ENCODE results near the gene DPP10.

DNA sequence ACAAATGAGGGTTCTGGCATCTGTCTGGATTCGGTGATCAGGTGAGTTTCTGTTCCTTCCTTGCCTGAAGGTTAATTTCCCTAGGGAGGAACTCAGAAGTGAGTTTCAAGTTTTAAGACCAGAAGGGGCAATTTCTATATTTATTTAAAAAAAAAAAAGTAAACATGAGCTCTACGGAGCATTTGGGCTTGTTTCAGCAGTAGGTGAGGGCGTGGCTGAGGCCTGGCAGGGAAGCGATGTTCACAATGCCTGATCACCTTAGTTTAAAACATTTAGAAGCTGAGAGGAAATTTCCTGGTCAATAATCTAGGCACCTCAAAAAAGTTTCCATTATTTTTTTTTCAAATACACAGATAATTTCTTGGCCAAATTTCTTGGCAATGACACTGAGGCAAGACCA is 629.1 kb downstream of the DPP10 start:
- TF ChIP-seq, protein P1, sequence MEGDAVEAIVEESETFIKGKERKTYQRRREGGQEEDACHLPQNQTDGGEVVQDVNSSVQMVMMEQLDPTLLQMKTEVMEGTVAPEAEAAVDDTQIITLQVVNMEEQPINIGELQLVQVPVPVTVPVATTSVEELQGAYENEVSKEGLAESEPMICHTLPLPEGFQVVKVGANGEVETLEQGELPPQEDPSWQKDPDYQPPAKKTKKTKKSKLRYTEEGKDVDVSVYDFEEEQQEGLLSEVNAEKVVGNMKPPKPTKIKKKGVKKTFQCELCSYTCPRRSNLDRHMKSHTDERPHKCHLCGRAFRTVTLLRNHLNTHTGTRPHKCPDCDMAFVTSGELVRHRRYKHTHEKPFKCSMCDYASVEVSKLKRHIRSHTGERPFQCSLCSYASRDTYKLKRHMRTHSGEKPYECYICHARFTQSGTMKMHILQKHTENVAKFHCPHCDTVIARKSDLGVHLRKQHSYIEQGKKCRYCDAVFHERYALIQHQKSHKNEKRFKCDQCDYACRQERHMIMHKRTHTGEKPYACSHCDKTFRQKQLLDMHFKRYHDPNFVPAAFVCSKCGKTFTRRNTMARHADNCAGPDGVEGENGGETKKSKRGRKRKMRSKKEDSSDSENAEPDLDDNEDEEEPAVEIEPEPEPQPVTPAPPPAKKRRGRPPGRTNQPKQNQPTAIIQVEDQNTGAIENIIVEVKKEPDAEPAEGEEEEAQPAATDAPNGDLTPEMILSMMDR (IDR thresholded peaks at IDR 0.05; ENCODE audit: insufficient read depth, low read depth, low read length): no peak
- no peak for TF ChIP-seq EZH2 (IDR thresholded peaks at IDR 0.05; ENCODE audit: insufficient read depth, low read length)
